GOT3 (cell line): ENCODE data around the gene OR2G6.
"Not testable (repeated sequence)": the region's sequence is repeated elsewhere in the genome, so short reads cannot be mapped to it uniquely, and the experiment has no call there.

ENCODE experiments used
- DNase-seq: peaks from one replicate; lab custom pipeline; 2025; ENCODE audit warnings: mixed read lengths; lab: John Stamatoyannopoulos, UW

Gene OR2G6

DNA sequence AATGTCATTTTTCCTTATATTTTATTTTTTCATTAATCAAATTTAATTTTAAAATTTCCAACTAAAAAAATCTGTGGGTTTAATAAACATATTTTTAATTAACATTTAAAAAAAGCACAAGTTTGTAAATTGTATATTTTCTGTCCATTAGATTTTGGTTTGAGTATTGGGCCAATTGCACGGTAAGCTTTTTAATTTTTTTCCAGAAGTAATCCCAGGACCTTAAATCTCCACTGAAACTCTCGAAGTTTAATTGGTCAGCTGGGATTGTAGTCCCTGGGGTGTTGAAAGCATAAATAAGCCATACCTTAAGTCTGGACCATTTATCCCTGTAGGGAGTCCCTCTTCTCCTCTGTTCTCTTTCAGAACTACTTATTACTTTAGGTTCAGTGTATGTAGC is at the start of gene OR2G6:
Gene OR2G6 (plus strand): TSS at position 301 of the 400 bp plus-strand sequence. CDS start 13,574 bp downstream, outside the sequence.
- not testable (repeated sequence) for DNase-seq

DNA sequence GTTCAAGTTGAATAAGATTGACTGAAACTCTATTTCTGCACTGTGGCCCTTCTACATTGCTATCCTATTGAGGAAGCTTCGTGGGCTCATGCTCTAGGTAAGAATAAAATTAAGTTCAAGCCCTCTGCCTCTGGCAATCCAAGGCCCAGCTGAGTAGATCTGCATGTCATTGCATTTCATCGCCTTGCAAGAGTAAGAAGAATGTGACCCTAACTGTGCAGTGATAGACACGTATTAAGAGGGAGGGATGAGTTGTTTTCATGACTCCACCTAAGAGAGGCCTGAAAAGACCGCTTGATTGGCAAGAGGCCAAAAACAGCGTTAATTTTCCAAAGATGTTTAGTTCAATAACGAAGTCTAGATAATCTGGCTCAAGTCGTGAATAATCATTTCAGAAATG is 48.8 kb upstream of the OR2G6 start:
- DNase-seq: not testable (repeated sequence)

DNA sequence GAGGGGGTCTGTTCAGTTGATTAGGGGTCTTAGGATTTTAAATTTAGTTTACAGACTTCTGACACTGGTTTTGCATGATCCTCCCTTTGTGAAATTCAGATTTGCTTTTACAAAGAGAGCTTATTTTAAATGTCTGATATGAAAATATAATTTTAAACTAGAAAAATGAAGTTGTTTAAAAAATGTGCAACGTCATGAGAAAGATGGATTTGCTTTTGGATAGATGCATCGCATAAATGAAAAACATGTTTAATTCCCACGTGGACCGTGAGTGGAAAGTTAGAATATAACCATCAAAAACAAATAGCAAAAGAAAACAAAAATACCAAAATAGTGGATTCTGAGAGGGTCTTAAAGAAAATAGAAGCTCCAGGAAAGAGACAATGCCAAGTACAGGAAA is 36.7 kb upstream of the OR2G6 start:
- no peak for DNase-seq

DNA sequence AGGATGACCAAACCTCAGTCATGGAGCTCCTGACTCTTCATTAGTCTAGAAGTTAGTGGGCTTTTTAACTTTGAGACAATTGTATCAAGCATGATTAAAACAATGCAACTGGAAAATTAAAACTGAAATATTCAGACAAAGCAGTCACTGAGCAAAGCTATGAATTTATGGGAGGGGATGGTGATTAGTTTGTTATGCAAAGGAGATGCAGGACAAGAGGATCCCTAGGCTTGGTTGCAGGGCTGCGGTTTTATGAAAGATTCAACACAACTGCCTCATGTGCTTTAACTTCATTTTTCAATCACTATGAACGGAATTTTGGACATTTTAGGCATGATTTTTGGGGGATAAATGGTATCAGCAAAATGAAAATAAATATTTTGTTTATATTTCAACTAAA is 35.8 kb upstream of the OR2G6 start:
- DNase-seq: not testable (repeated sequence)

DNA sequence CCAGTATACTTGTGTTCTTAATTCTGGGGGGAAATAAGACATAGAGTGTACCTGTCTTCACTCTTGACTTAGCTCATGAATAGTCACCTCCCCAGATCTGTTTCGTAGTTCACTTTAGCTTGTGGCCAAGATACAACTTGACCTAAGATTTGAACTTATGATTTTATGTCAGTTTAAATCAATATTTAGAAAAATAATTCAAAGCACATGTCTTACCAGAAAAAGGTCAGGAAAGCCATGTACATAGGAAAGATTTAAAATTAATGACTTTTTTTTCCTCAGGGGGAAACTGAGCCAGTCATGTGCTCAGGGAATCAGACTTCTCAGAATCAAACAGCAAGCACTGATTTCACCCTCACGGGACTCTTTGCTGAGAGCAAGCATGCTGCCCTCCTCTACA is 34.8 kb upstream of the OR2G6 start, which contains the start of gene OR2T3:
Gene OR2T3 (plus strand): TSS at position 301 of the 400 bp plus-strand sequence. CDS start 0 bp downstream, at position 301.
- DNase-seq: not testable (repeated sequence)

DNA sequence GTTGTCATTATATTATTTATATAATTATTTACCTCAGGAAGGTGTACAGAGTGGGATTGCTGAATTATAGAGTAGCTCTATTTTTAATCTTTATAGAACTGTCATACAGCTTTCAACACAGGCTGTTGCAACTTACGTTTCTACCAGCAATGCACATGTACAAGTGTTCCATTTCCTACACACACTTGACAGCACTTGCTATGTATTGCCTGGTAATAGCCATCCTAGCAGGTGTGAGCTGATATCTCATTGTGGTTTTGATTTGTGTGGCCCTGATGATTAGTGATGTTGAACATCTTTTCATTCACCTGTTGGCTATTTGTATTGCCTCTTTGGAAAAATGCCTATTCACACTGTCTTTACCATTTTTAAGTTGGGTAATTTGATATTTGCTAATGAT is 32.2 kb upstream of the OR2G6 start:
- DNase-seq: not testable (repeated sequence)

DNA sequence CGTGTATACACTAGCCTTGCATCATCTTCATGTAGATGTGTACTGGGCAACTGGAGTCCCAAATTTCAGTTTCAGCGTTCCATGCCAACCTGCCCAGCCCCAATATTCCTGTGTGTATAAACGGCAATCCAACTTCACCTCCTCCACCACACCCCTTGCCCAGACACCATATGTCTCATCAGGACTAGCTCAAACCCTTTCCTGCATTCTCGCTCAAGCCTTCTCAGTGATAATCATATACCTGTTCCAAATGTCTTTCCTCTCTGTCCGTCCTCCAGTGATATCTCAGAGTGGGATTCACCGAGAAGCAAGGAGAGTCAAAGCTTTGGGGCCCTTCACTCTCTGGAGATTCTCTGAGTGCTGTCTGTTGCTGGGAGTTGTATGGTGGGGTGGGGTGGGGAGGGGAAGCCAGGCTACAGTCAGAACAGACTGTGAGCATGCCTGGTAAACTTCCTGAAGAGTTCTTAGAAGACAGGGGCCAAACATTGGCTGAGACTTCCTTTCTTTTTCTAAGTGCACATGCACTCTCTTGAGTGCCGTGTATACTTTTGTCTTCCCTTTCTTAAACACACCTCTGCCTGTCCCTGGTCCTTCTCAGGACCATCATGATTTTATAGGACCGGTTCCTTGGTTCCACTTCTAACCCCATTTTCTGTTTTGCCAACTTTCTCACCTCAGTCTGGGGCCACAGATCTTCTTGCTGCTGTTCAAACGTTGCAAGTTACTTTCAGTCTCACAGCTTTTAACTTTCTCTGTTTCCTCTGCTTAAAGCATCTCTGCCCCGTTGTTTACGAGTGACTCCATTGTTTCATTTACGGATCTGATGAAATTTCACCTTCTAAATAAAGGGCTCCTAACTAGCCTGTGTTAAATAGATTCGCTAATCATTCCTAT is 25.9 kb upstream of the OR2G6 start:
- DNase-seq: not testable (repeated sequence)

DNA sequence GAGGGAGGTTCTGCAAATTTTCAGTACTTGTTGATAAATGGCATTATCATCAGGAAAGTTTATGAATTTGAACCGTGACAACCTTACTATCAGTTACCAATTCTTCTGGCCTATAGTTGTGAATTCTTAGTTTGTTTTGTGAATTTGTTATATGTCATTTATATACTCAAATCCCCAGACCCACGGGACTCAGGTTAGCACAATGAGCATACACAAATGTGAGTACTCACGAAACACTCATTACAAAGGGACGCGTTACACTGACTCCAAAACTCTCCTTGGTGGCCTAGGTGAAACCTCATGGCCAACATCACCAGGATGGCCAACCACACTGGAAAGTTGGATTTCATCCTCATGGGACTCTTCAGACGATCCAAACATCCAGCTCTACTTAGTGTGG is 19.6 kb upstream of the OR2G6 start, which contains the start of gene OR2T5:
Gene OR2T5 (plus strand): TSS at position 301 of the 400 bp plus-strand sequence. CDS start 0 bp downstream, at position 301.
- DNase-seq: not testable (repeated sequence)

DNA sequence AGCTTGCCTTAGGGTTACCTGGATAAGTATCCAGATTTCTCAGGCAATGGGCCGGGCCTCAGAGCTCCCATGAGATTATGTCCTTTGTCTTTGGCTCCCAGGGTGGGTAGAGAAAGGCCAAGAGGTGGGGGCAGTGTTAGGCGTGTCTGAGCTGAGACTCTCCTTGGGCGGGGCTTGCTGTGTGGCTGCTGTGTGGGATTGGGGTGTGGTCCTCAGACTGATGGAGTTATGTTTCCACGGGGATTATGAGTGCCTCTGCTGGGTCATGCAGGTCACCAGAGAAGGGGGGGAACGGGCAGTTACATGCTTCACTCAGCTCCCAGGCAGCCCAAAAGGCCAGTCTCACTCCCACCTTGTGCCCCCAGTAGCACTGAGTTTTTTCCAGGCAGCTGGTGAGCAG is 11.2 kb upstream of the OR2G6 start:
- not testable (repeated sequence) for DNase-seq

DNA sequence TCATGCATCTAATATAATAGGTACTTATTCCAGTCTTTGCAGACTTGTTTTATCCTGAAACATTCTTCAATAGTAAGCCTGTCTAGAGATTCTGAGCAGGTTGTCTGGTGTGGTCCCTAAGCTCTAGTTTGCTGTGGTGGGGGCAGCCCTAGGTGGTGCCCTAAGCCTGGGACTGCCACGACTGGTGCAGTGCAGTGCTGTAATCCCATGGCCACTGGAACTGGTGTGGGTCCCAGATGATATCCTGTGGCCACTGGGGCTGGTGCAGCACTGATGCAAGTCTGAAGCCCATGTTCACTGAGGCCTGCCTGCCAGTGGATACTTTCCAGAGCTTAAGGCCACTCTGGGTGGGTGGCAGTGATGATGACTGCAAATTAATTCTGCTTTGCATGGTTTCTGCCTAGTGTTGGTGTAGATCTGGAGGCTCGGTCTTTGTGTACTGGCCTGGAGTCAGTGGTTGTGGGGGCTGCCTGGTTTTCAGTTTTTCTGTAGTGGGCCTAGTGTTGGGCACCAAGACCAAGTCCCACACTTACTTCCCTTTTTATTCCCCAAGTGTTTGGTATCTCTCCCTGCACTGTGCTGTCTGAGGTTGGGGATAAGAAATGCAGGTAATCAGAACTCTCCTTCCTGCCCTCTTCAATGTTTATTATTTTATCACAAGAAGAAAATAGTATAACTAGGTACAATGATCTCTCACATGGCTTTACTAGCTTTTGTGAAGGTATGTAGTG is 7.4 kb upstream of the OR2G6 start:
- DNase-seq: not testable (repeated sequence)

DNA sequence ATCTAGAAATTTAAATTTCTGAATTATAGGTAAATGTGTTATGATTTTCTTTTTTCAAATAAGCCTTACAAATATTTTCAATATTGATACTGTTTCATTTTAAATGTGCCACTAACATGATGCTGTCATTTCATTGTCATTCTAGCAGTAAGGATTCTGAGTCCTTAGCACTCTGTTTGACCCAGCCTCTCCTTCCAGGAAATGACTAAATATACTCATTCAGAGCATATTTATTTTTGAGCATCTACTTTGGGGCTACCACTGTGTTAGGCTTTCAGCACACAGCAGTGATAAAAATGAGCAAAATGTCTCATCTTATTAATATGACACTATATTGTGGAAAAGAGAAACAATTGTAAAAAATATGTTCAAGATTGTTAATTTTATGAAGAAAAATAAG is 2.3 kb downstream of the OR2G6 start:
- DNase-seq: not testable (repeated sequence)

DNA sequence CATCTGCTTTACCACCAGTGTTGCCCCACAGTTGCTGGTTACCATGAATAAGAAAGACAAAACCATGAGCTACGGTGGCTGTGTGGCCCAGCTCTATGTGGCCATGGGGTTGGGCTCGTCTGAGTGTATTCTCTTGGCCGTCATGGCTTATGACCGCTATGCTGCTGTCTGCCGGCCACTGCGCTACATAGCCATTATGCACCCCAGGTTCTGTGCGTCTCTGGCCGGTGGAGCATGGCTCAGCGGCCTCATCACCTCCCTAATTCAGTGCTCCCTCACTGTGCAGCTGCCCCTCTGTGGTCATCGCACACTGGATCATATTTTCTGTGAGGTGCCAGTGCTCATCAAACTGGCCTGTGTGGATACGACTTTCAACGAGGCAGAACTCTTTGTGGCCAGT is 14.0 kb downstream of the OR2G6 start:
- no peak for DNase-seq

DNA sequence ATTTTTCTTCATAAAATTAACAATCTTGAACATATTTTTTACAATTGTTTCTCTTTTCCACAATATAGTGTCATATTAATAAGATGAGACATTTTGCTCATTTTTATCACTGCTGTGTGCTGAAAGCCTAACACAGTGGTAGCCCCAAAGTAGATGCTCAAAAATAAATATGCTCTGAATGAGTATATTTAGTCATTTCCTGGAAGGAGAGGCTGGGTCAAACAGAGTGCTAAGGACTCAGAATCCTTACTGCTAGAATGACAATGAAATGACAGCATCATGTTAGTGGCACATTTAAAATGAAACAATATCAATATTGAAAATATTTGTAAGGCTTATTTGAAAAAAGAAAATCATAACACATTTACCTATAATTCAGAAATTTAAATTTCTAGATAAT is 29.6 kb downstream of the OR2G6 start:
- not testable (repeated sequence) for DNase-seq

DNA sequence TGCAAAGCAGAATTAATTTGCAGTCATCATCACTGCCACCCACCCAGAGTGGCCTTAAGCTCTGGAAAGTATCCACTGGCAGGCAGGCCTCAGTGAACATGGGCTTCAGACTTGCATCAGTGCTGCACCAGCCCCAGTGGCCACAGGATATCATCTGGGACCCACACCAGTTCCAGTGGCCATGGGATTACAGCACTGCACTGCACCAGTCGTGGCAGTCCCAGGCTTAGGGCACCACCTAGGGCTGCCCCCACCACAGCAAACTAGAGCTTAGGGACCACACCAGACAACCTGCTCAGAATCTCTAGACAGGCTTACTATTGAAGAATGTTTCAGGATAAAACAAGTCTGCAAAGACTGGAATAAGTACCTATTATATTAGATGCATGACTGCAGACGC is 39.5 kb downstream of the OR2G6 start:
- DNase-seq: not testable (repeated sequence)

DNA sequence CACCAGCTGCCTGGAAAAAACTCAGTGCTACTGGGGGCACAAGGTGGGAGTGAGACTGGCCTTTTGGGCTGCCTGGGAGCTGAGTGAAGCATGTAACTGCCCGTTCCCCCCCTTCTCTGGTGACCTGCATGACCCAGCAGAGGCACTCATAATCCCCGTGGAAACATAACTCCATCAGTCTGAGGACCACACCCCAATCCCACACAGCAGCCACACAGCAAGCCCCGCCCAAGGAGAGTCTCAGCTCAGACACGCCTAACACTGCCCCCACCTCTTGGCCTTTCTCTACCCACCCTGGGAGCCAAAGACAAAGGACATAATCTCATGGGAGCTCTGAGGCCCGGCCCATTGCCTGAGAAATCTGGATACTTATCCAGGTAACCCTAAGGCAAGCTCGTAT is 43.2 kb downstream of the OR2G6 start:
- DNase-seq: not testable (repeated sequence)

DNA sequence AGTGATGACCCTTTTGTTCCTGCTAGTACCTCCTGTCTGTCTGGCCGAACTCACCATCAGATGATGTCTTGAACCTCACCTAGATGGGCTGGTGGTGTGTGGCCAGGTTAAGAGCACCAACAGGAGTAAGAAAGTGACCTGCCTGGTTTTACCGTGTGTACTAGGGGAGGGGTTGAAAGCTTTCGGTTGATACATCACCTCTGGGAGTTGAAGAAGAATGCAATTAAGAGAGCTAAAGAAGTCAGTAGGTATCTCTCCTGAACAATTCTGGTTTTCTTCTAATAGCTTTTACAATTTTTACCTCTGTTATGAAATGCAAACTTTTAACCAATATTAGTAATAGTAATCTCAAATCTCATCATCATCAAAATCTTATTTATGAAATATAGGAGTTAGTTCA is 54.8 kb downstream of the OR2G6 start, which contains the start of gene OR2T29:
Gene OR2T29 (minus strand): TSS at position 101 of the 400 bp plus-strand sequence. CDS start 3,281 bp downstream, outside the sequence.
- not testable (repeated sequence) for DNase-seq

DNA sequence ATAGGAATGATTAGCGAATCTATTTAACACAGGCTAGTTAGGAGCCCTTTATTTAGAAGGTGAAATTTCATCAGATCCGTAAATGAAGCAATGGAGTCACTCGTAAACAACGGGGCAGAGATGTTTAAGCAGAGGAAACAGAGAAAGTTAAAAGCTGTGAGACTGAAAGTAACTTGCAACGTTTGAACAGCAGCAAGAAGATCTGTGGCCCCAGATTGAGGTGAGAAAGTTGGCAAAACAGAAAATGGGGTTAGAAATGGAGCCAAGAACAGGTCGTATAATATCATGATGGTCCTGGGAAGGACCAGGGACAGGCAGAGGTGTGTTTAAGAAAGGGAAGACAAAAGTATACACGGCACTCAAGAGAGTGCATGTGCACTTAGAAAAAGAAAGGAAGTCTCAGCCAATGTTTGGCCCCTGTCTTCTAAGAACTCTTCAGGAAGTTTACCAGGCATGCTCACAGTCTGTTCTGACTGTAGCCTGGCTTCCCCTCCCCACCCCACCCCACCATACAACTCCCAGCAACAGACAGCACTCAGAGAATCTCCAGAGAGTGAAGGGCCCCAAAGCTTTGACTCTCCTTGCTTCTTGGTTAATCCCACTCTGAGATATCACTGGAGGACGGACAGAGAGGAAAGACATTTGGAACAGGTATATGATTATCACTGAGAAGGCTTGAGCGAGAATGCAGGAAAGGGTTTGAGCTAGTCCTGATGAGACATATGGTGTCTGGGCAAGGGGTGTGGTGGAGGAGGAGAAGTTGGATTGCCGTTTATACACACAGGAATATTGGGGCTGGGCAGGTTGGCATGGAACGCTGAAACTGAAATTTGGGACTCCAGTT is 57.9 kb downstream of the OR2G6 start:
- DNase-seq: not testable (repeated sequence)

DNA sequence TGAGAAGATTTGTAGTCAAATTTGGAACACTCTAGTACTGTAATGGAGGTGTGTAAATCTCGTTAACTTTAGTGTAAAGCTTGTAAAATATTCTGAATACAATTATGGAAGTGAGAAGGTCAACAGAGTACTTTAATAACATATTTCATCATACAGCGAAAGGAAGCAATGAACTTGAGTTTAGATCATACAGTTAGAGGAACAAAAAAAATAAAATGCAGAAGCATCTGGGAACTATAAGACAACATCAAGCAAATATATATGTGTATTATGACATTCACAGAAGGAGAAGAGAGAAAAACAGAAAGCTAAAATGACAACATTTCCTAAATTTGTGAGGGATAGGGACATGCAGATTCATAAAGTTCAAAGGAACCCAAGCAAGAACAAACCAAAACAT is 61.2 kb downstream of the OR2G6 start:
- DNase-seq: not testable (repeated sequence)

DNA sequence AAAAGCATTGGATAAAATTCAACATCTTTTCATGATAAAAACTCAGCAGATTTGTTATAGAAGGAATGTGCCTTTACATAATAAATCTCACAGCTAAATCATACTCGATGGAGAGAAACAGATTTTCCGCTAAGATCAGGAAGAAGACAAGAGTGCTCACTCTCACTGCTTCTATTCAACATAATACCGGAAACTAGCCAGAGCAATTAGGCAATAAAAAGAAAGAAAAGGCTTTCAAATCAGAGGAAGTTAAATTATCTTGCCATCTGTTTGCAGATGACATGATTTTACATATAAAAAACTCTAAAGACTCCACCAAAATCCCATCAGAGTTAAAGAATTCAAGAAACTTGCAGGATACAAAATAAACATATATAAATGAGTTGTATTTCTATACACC is 62.9 kb downstream of the OR2G6 start:
- not testable (repeated sequence) for DNase-seq

DNA sequence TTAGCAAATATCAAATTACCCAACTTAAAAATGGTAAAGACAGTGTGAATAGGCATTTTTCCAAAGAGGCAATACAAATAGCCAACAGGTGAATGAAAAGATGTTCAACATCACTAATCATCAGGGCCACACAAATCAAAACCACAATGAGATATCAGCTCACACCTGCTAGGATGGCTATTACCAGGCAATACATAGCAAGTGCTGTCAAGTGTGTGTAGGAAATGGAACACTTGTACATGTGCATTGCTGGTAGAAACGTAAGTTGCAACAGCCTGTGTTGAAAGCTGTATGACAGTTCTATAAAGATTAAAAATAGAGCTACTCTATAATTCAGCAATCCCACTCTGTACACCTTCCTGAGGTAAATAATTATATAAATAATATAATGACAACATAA is 64.2 kb downstream of the OR2G6 start:
- DNase-seq: not testable (repeated sequence)

DNA sequence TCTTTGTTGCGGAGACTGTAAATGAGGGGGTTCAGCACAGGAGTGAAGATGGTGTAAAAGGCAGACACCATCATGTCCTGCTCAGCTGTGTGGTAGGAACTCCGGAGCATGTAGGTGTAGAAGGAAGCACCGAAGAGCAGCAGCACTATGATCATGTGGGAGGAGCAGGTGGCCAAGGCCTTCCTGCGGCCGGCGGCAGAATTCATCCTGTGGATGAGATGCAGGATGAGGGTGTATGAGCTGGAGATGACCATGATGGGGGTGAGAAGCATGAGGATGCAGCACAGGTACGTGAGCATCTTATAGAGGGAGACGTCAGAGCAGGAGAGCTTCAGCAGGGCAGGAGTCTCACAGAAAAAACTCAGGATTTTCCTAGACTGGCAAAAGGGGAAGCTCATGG is 66.0 kb downstream of the OR2G6 start:
- DNase-seq: not testable (repeated sequence)
